ENCODE data around the gene KMO. TPM values are rescaled to one million over a fixed set of nuclear protein-coding genes. Genes with fewer than 3 reads are reported as not detected.

KMO gene
- total and polyA plus RNA-seq, 2 experiments from 2014 or later: not detected

DNA sequence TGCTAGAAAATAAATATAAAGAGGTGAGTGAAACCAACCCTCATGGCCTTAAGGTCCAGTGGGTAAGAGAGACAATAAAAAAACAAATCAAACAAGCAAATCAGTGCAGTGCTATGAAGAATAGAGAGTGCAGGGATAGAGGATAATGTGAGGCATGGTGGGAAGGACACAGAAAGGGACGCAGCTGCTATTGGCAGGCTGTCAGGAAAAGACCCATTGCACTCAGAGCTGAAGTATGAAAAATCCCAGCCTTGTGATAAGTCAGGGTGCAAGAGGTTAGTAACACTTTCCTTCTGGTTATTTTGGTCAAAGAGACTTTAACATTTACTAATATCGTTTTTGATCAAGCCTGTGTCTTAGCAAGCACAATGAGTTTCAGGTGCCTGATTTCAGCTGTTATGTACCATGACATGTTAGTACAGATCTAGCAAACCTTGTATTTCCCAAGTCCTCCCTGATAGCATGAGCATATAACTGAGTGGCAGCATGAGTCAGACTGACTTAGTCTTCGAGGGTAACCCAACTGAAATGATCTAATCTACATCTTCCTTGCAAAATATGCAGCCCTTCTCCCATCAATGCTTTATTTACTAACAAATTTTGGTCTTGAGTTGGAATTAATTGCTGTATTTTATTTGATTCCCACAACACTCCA is 76.3 kb downstream of the KMO start:
- H3K4me3 ChIP-seq: no peak overlapping the region
- peak; percentile 58 for DNase-seq
- peaks cover 14% of the 10 kb centered on the region; the same call in 1 of the 2 replicates for H3F3A ChIP-seq (ENCODE audit: insufficient read depth)
- no peak overlapping the region for H3K27ac ChIP-seq
- TF ChIP-seq EZH2 (IDR thresholded peaks at IDR 0.05; ENCODE audit: insufficient read depth, poor library complexity, severe bottlenecking) (no peak), EZH2phosphoT487 (IDR thresholded peaks at IDR 0.05; ENCODE audit: insufficient read depth, low read depth) (no peak)
- no peaks in the 10 kb centered on the region for H3K9me3 ChIP-seq (ENCODE audit: low read depth)
- no peaks in the 10 kb centered on the region for H3K9me2 ChIP-seq (ENCODE audit: insufficient read depth)
- in situ Hi-C loops (cut with MboI): loop anchor here (25.0 kb wide), 1 partner anchor 379 kb away; the partner anchor contains the start of gene MAP1LC3C
- WGBS, 2 experiments (ENCODE audit: low coverage in 1 of 2, low lambda C conversion rate in 2 of 2, missing lambda C conversion rate in 2 of 2): 10 to 15% methylated on average over 3 of the region's 3 CpGs
- no peaks in the 10 kb centered on the region for H3K79me2 ChIP-seq (ENCODE audit: insufficient read depth)
- peaks cover 20% of the 10 kb centered on the region for H3K4me1 ChIP-seq (ENCODE audit: insufficient read depth)
- no peak overlapping the region for H3K9ac ChIP-seq
- no peaks in the 10 kb centered on the region for H3K27me3 ChIP-seq (replicated peaks; ENCODE audit: insufficient read depth)
- no peaks in the 10 kb centered on the region for H4K20me1 ChIP-seq (ENCODE audit: insufficient read depth)
- H3K4me2 ChIP-seq (ENCODE audit: unreplicated experiment): no peak overlapping the region
- no peaks in the 10 kb centered on the region for H3K36me3 ChIP-seq (ENCODE audit: low read depth)
- no peak overlapping the region for H2AFZ ChIP-seq

DNA sequence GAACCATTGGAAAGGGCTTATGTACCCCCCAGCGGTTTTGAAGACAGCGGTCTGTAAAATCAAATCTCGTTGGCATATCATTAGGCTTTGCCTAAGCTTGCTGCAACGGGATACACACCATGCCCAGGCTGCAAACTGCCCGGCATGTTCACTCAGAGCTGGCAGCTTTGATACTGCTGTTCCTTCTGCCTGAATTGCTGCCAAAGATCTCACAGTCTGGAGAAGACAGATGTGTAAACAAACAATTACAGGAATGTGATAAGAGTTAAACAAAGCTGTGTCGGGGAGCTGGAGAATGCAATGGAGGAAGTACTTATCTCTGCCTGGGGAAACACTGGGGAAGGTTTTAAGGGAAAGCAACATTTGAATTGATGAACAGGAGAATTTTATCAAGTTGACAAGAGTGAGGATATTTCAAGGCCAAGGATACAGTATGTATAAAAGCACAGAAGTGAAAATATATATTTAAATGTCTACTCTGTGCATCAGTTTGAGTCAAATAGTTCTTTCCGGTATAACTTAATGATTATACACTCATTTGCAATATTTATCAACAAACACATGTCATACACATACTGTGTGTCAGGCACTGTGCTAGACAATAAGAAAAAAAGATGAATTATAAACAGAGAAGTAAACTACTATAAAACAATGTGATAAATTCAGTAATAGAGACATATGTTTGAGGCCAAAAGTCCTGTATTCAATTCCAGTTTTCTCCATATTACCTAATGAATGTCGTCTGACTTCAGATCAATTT is 78.1 kb downstream of the KMO start:
- in situ Hi-C loops (cut with MboI): loop anchor here (10.0 to 25.0 kb wide), 2 partner anchors 225 to 377 kb away; partner anchors contain the start of gene MAP1LC3C
- H3K27ac ChIP-seq: no peak overlapping the region
- no peak overlapping the region for H3K4me3 ChIP-seq
- 52 to 54% methylated on average over 8 of the region's 8 CpGs for WGBS, 2 experiments (ENCODE audit: low coverage in 1 of 2, low lambda C conversion rate in 2 of 2, missing lambda C conversion rate in 2 of 2)
- peaks cover 20% of the 10 kb centered on the region for H3K4me1 ChIP-seq (ENCODE audit: insufficient read depth)
- H3K9me3 ChIP-seq (ENCODE audit: low read depth): no peaks in the 10 kb centered on the region
- peaks cover 9% of the 10 kb centered on the region; the same call in 1 of the 2 replicates for H3F3A ChIP-seq (ENCODE audit: insufficient read depth)
- no peaks in the 10 kb centered on the region for H3K9me2 ChIP-seq (ENCODE audit: insufficient read depth)
- no peaks in the 10 kb centered on the region for H3K27me3 ChIP-seq (replicated peaks; ENCODE audit: insufficient read depth)
- no peak overlapping the region for H3K9ac ChIP-seq
- no peak overlapping the region for H3K4me2 ChIP-seq (ENCODE audit: unreplicated experiment)
- H3K79me2 ChIP-seq (ENCODE audit: insufficient read depth): no peaks in the 10 kb centered on the region
- H2AFZ ChIP-seq: no peak overlapping the region
- H4K20me1 ChIP-seq (ENCODE audit: insufficient read depth): no peaks in the 10 kb centered on the region
- TF ChIP-seq EZH2 (IDR thresholded peaks at IDR 0.05; ENCODE audit: insufficient read depth, poor library complexity, severe bottlenecking): no peak
- TF ChIP-seq EZH2phosphoT487 (IDR thresholded peaks at IDR 0.05; ENCODE audit: insufficient read depth, low read depth): no peak
- DNase-seq: no peak
- no peaks in the 10 kb centered on the region for H3K36me3 ChIP-seq (ENCODE audit: low read depth)

GRCh38 chr1:241611063-241611462 is 78.9 kb downstream of the KMO start:
- H3K4me3 ChIP-seq: no peak overlapping the region
- H3F3A ChIP-seq (ENCODE audit: insufficient read depth): peaks cover 9% of the 10 kb centered on the region; the same call in 1 of the 2 replicates
- H3K27ac ChIP-seq: no peak overlapping the region
- H3K27me3 ChIP-seq (replicated peaks; ENCODE audit: insufficient read depth): no peaks in the 10 kb centered on the region
- H2AFZ ChIP-seq: no peak overlapping the region
- no peaks in the 10 kb centered on the region for H3K36me3 ChIP-seq (ENCODE audit: low read depth)
- DNase-seq: peak; percentile 69
- H3K79me2 ChIP-seq (ENCODE audit: insufficient read depth): no peaks in the 10 kb centered on the region
- no peaks in the 10 kb centered on the region for H3K9me2 ChIP-seq (ENCODE audit: insufficient read depth)
- H3K4me2 ChIP-seq (ENCODE audit: unreplicated experiment): no peak overlapping the region
- H3K9ac ChIP-seq: no peak overlapping the region
- no peaks in the 10 kb centered on the region for H3K9me3 ChIP-seq (ENCODE audit: low read depth)
- peaks cover 20% of the 10 kb centered on the region for H3K4me1 ChIP-seq (ENCODE audit: insufficient read depth)
- WGBS, 2 experiments (ENCODE audit: low coverage in 1 of 2, low lambda C conversion rate in 2 of 2, missing lambda C conversion rate in 2 of 2): 3 to 11% methylated on average over 3 of the region's 3 CpGs
- no peaks in the 10 kb centered on the region for H4K20me1 ChIP-seq (ENCODE audit: insufficient read depth)
- in situ Hi-C loops (cut with MboI): loop anchor here (10.0 to 25.0 kb wide), 2 partner anchors 224 to 376 kb away; partner anchors contain the start of gene MAP1LC3C
- no peak for TF ChIP-seq EZH2 (IDR thresholded peaks at IDR 0.05; ENCODE audit: insufficient read depth, poor library complexity, severe bottlenecking)
- no peak for TF ChIP-seq EZH2phosphoT487 (IDR thresholded peaks at IDR 0.05; ENCODE audit: insufficient read depth, low read depth)

- no peaks in the 10 kb centered on the region for H3K79me2 ChIP-seq (ENCODE audit: insufficient read depth)
- no peak for TF ChIP-seq EZH2phosphoT487 (IDR thresholded peaks at IDR 0.05; ENCODE audit: insufficient read depth, low read depth)
- no peak for TF ChIP-seq EZH2 (IDR thresholded peaks at IDR 0.05; ENCODE audit: insufficient read depth, poor library complexity, severe bottlenecking)
- no peaks in the 10 kb centered on the region for H3K9me3 ChIP-seq (ENCODE audit: low read depth)
- H3K27me3 ChIP-seq (replicated peaks; ENCODE audit: insufficient read depth): no peaks in the 10 kb centered on the region
- H3K9me2 ChIP-seq (ENCODE audit: insufficient read depth): no peaks in the 10 kb centered on the region
- H3F3A ChIP-seq (ENCODE audit: insufficient read depth): peaks cover 9% of the 10 kb centered on the region; the same call in 1 of the 2 replicates
- no peak for DNase-seq
- peak overlapping the region; percentile 74; the same call in 1 of the 2 replicates for H2AFZ ChIP-seq
- peak overlapping the region; percentile 56 for H3K4me2 ChIP-seq (ENCODE audit: unreplicated experiment)
- H3K9ac ChIP-seq: no peak overlapping the region; the same call in 1 of the 2 replicates
- peaks cover 20% of the 10 kb centered on the region for H3K4me1 ChIP-seq (ENCODE audit: insufficient read depth)
- in situ Hi-C loops (cut with MboI): loop anchor here (10.0 to 25.0 kb wide), 2 partner anchors 223 to 376 kb away; partner anchors contain the start of gene MAP1LC3C
- no peaks in the 10 kb centered on the region for H4K20me1 ChIP-seq (ENCODE audit: insufficient read depth)
- no peak overlapping the region for H3K27ac ChIP-seq
- H3K36me3 ChIP-seq (ENCODE audit: low read depth): no peaks in the 10 kb centered on the region
- H3K4me3 ChIP-seq: no peak overlapping the region
- 94 to 95% methylated on average over 1 of the region's 1 CpG for WGBS, 2 experiments (ENCODE audit: low coverage in 1 of 2, low lambda C conversion rate in 2 of 2, missing lambda C conversion rate in 2 of 2)
These were observed 79.6 kb downstream of the KMO start for GRCh38 chr1:241611736-241612135.
